SU-DHL-6 (cell line): ENCODE measurements around the gene NFIB.

Source experiments
- EZH2phosphoT487 ChIP-seq: fragments of 200-600 bp; sonication (generic), shearing (Covaris generic); conservative IDR thresholded peaks from 2 replicates; pipeline ENCODE4 v1.6.1; 2018; ENCODE audit warnings: mild to moderate bottlenecking, antibody characterized with exemption, low read length, moderate library complexity, mixed read lengths
- TF ChIP-seq, protein P1 (sequence below): fragments of 200-600 bp; sonication (generic); IDR thresholded peaks from one replicate; pipeline ENCODE4 v1.5.1; 2017; ENCODE audit warnings: antibody characterized with exemption, mild to moderate bottlenecking, low read length, moderate library complexity; ENCODE audit not compliant: insufficient read depth, poor library complexity, severe bottlenecking

GRCh38 chr9:14256588-14256987 is 57.4 kb downstream of the NFIB start:
- TF ChIP-seq, protein P1, sequence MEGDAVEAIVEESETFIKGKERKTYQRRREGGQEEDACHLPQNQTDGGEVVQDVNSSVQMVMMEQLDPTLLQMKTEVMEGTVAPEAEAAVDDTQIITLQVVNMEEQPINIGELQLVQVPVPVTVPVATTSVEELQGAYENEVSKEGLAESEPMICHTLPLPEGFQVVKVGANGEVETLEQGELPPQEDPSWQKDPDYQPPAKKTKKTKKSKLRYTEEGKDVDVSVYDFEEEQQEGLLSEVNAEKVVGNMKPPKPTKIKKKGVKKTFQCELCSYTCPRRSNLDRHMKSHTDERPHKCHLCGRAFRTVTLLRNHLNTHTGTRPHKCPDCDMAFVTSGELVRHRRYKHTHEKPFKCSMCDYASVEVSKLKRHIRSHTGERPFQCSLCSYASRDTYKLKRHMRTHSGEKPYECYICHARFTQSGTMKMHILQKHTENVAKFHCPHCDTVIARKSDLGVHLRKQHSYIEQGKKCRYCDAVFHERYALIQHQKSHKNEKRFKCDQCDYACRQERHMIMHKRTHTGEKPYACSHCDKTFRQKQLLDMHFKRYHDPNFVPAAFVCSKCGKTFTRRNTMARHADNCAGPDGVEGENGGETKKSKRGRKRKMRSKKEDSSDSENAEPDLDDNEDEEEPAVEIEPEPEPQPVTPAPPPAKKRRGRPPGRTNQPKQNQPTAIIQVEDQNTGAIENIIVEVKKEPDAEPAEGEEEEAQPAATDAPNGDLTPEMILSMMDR, result no peak
- TF ChIP-seq EZH2phosphoT487, result no peak
